Pancreas (tissue), 10 donors: ENCODE data around the gene SBNO1. TPM values are rescaled to one million over a fixed set of nuclear protein-coding genes. Genes with fewer than 3 reads are reported as not detected.

Experiments
- ATAC-seq, 4 donors: fragments of 200-7000 bp; cut with Tn5 transposase; one replicate each; pipeline versions ENCODE4 v1.8.0 to v1.9.1; 2020; ENCODE audit warnings: mild to moderate bottlenecking in 4 of 4, moderate library complexity in 4 of 4
- DNase-seq, 6 donors: peaks; one replicate each; pipeline ENCODE4 v3.0.0-alpha.2; 2020
- FAIRE-seq: peaks from 2 replicates; lab custom pipeline; 2012; peaks lifted over from hg19 to GRCh38; lab: Jason Lieb, UNC
- H3K27ac ChIP-seq, 4 donors: fragments of 200-600 bp; sonication (generic); 1 replicate in 3 of 4; 2 replicates in 1 of 4; pipeline versions ENCODE4 v1.5.0 to v1.8.0; 2020
- H3K27me3 ChIP-seq, 4 donors: fragments of 200-600 bp; one replicate each; pipeline ENCODE4 v1.8.0; 2021
- H3K36me3 ChIP-seq, 3 donors: fragments of 200-600 bp; sonication (generic) in 1 of 3; one replicate each; pipeline versions ENCODE4 v1.5.0 to v1.8.0; 2020 to 2021
- H3K4me1 ChIP-seq, 3 donors: fragments of 200-600 bp; one replicate each; pipeline ENCODE4 v1.8.0; 2021
- H3K4me3 ChIP-seq, 4 donors: fragments of 200-600 bp; sonication (generic) in 2 of 4; one replicate each; pipeline versions ENCODE4 v1.5.0 to v1.8.0; 2020 to 2021
- H3K9me3 ChIP-seq, 4 donors: fragments of 200-600 bp; one replicate each; pipeline ENCODE4 v1.8.0; 2021
- CTCF ChIP-seq, 4 donors: fragments of 200-600 bp; sonication (generic) in 3 of 4; IDR thresholded peaks; one replicate each; pipeline versions ENCODE4 v1.5.0 to v1.8.0; 2021; ENCODE audit warnings: antibody characterized with exemption in 4 of 4
- WGBS, 2 donors: extraction: QIAGEN DNeasy Blood & Tissue Kit; methylation state at CpG; one replicate each; pipeline ENCODE4 v1.1.7; 2013; 5-methylcytosine and 5-hydroxymethylcytosine counted together
- intact Hi-C, 3 donors: fragments of 100-400 bp; cut with DNase I; formaldehyde crosslinking; loops; one replicate each; pipeline versions ENCODE4 v1.11.1 to v1.14.2; 2022
- polyA plus RNA-seq, 2 donors: library from polyadenylated mRNA; stranded (reverse); fragments of 200-250 nt; gene quantifications; one replicate each; pipeline ENCODE4 v1.2.3, GENCODE V29; 2013
- total RNA-seq, 6 donors: library from RNA; stranded (reverse); fragmentation: NEBNext Ultra II Directional in 4 of 6; extraction: Animal tissue kit (Norgen Biotek cat#: 25700) in 4 of 6; gene quantifications; one replicate each; pipeline versions ENCODE4 v1.2.1 to v1.2.4, GENCODE V29; 2021 to 2023
- donor health status: healthy with polysubstance abuse.
- donor health status: DM: no; HTN: no; CAD: no; lungs with moderate emphysema.
- donor health status: DM: no; HTN: no; CAD: no.
- donor health status: control.
- donor health status: control.
- donor health status: Bipolar disorder and iron deficiency.
- donor health status: DM: yes; HTN: yes; CAD: no.
- donor health status: DM: no; HTN: no; CAD: no.
- donor health status: DM: no; HTN: no; CAD: no.
- donor health status: DM: yes; HTN: yes; CAD: no.

SBNO1 gene
- total and polyA plus RNA-seq, 8 donors, result 2.6 to 16.3 (median 8.8) TPM

GRCh38 chr12:123398177-123398549 lies 33.5 kb upstream of the SBNO1 start:
- H3K36me3 ChIP-seq, result peaks cover 3 to 29% (median 3%) of the 10 kb centered on the region in 3 donors
- no peak overlapping the region for H3K27ac ChIP-seq

DNA sequence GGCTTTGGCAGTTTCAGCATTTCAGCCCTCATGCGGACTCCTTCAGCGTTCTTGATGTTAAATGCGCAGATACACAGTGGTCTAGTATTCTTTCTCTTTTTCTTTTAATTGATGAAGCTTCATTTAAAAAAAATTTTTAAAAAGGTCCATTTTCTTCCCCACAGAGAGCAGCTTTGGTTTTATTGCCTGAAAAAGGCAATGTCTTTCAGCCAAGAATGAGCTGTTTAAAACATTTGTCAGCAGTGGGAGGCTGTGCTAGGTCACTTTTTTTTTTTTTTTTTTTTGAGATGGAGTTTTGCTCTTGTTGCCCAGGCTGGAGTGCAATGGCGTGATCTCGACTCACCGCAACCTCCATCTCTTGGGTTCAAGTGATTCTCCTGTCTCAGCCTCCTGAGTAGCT lies 32.8 kb upstream of the SBNO1 start:
- WGBS, 2 donors, result 95 to 97% methylated on average over 6 of the region's 6 CpGs
- peaks cover 14 to 22% (median 19%) of the 10 kb centered on the region in 3 donors for H3K4me1 ChIP-seq
- DNase-seq (no peak), FAIRE-seq (no peak), ATAC-seq (no peak)
- no peak for TF ChIP-seq CTCF (IDR thresholded peaks at IDR 0.05)
- no peaks in the 10 kb centered on the region for H3K27me3 ChIP-seq
- intact Hi-C loops, result no loop called here
- H3K9me3 ChIP-seq, result no peaks in the 10 kb centered on the region
- no peak overlapping the region for H3K4me3 ChIP-seq
- peaks cover 0 to 26% (median 3%) of the 10 kb centered on the region in 3 donors for H3K36me3 ChIP-seq
- peak overlapping the region in 3 of 4 donors; percentile 51 to 63 (median 59) for H3K27ac ChIP-seq

More at GRCh38 chr12:123398177-123398549, 33.5 kb upstream of the SBNO1 start:
- DNase-seq (no peak), ATAC-seq (no peak), FAIRE-seq (no peak)
- H3K27me3 ChIP-seq, result no peaks in the 10 kb centered on the region
- H3K4me3 ChIP-seq, result no peak overlapping the region
- H3K9me3 ChIP-seq, result no peaks in the 10 kb centered on the region
- peaks cover 14 to 22% (median 19%) of the 10 kb centered on the region in 3 donors for H3K4me1 ChIP-seq
- no peak for TF ChIP-seq CTCF (IDR thresholded peaks at IDR 0.05)
- intact Hi-C loops, result no loop called here
- 89 to 90% methylated on average over 10 of the region's 10 CpGs for WGBS, 2 donors

- 27 to 44% methylated on average over 9 of the region's 9 CpGs for WGBS, 2 donors
- peaks cover 14 to 22% (median 19%) of the 10 kb centered on the region in 3 donors for H3K4me1 ChIP-seq
- no peaks in the 10 kb centered on the region for H3K9me3 ChIP-seq
- H3K27ac ChIP-seq, result peak overlapping the region; percentile 42 to 63 (median 55)
- no peak overlapping the region for H3K4me3 ChIP-seq
- FAIRE-seq (no peak), ATAC-seq (peak; percentile 86 to 93 (median 92)), DNase-seq (peak; percentile 76 to 91 (median 86))
- no peaks in the 10 kb centered on the region for H3K27me3 ChIP-seq
- TF ChIP-seq CTCF (IDR thresholded peaks at IDR 0.05), result no peak
- intact Hi-C loops, result no loop called here
- H3K36me3 ChIP-seq, result peaks cover 0 to 26% (median 3%) of the 10 kb centered on the region in 3 donors
Measured at GRCh38 chr12:123396954-123397353, 32.3 kb upstream of the SBNO1 start.

GRCh38 chr12:123396543-123396942 lies 31.9 kb upstream of the SBNO1 start:
- Histone ChIP-seq H3K36me3 (peaks cover 0 to 26% (median 3%) of the 10 kb centered on the region in 3 donors), H3K4me3 (no peak overlapping the region), H3K27me3 (no peaks in the 10 kb centered on the region), H3K9me3 (no peaks in the 10 kb centered on the region), H3K4me1 (peaks cover 14 to 22% (median 19%) of the 10 kb centered on the region in 3 donors), H3K27ac (peak overlapping the region; percentile 42 to 63 (median 55))
- 63 to 69% methylated on average over 2 of the region's 2 CpGs for WGBS, 2 donors
- peak in 2 of 6 donors; percentile 50 to 63 for DNase-seq
- intact Hi-C loops, result no loop called here
- no peak for FAIRE-seq
- no peak for TF ChIP-seq CTCF (IDR thresholded peaks at IDR 0.05)
- peak; percentile 51 to 65 (median 58) for ATAC-seq

GRCh38 chr12:123395236-123395635 lies 30.6 kb upstream of the SBNO1 start:
- DNase-seq, result no peak
- H3K9me3 ChIP-seq, result no peaks in the 10 kb centered on the region
- H3K27me3 ChIP-seq, result no peaks in the 10 kb centered on the region
- peaks cover 14 to 27% (median 26%) of the 10 kb centered on the region in 3 donors for H3K4me1 ChIP-seq
- intact Hi-C loops, result no loop called here
- no peak for FAIRE-seq
- peaks cover 0 to 26% (median 3%) of the 10 kb centered on the region in 3 donors for H3K36me3 ChIP-seq
- H3K27ac ChIP-seq, result no peak overlapping the region
- no peak for TF ChIP-seq CTCF (IDR thresholded peaks at IDR 0.05)
- H3K4me3 ChIP-seq, result no peak overlapping the region
- 89 to 93% methylated on average over 5 of the region's 5 CpGs for WGBS, 2 donors
- ATAC-seq, result no peak
